GM18867 (cell line): ENCODE data around the gene RPTOR.

Source experiments
- ATAC-seq: cut with Tn5 transposase; IDR thresholded peaks from one replicate; pipeline ENCODE4 v1.9.1; 2021; ENCODE audit warnings: mild to moderate bottlenecking, moderate library complexity; ENCODE audit not compliant: unreplicated experiment

RPTOR gene

DNA sequence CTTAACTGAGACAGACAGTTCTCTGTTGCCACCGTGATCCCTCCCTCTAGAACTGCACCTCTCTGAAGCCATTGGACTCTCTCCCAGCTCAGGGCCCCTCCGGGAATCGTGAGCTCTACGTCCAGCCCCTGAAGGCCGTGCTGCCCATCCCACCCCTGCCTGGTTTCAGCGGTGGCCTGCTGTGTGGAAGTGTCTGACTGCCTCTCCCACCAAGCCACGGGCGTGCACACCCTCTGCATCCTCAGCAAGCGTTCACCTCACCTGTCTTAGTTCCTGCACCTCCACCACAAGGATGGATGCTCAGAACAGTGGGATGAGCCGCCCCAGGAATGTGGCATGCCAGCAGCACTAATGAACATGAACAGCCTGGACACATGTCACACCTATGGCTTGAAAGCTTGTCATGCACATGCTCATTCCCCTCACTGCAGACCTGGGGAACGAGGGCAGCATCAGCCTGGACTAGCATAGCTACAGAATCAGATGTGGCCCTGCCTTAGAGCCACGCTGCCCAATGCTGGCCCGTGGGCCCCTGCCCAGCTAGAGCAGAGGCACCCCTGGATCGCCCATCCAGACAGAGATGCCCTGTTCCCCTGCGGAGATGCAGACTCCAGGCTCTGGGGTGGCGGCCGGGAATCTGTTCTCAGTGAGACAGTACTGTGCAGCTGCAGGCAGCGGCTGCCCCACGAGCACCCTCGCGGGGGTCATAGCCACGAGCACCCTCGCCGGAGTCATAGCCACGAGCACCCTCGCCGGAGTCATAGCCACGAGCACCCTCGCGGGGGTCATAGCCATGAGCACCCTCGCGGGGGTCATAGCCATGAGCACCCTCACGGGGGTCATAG, 373.3 kb downstream of the RPTOR start:
- ATAC-seq, result no peak

DNA sequence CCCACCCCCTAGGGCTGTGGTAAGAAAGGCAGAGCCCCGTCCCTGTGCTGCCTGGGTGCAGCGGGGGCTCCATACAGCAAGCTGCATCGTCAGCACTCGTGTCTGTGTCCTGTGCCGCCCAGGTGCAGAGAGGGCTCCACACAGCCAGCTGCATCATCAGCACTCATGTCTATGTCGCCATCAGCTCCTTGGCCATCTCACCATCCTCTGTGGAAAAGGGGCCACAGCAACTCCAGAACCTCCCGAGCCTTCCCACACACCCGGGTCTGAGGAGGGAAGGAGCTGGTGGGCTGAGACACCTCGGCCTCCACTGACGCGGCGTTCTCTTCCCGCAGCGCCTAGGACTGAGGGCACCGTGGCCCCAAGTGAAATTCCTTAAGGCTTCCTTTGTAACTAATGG, 374.1 kb downstream of the RPTOR start:
- no peak for ATAC-seq

GRCh38 chr17:80919331-80920311, 375.0 kb downstream of the RPTOR start:
- ATAC-seq, result no peak

DNA sequence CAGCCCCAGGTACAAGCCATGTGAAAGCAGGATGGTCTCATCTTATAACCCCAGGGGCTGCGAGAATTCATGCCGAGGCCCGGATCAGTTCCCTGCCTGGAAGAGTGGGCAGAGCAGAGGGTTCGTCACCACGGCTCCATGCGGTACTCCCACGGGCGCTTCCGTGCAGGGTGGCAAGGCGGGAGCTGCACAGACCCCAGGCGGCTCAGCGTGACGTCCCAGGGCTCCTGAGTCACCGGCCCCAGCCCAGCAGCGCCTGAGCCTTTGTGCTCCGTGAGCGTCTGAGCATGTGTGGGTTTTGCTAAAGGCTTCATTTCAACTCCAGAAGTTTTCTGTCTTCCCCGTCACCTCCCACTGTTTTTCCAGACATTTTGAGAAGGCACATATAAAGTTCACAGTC, 375.8 kb downstream of the RPTOR start:
- no peak for ATAC-seq

- ATAC-seq, result no peak
Measured at GRCh38 chr17:80921159-80921558, 376.5 kb downstream of the RPTOR start.

GRCh38 chr17:80921741-80922579, 377.3 kb downstream of the RPTOR start:
- ATAC-seq, result no peak

- no peak for ATAC-seq
Measured at GRCh38 chr17:80922580-80923160, 378.0 kb downstream of the RPTOR start.

DNA sequence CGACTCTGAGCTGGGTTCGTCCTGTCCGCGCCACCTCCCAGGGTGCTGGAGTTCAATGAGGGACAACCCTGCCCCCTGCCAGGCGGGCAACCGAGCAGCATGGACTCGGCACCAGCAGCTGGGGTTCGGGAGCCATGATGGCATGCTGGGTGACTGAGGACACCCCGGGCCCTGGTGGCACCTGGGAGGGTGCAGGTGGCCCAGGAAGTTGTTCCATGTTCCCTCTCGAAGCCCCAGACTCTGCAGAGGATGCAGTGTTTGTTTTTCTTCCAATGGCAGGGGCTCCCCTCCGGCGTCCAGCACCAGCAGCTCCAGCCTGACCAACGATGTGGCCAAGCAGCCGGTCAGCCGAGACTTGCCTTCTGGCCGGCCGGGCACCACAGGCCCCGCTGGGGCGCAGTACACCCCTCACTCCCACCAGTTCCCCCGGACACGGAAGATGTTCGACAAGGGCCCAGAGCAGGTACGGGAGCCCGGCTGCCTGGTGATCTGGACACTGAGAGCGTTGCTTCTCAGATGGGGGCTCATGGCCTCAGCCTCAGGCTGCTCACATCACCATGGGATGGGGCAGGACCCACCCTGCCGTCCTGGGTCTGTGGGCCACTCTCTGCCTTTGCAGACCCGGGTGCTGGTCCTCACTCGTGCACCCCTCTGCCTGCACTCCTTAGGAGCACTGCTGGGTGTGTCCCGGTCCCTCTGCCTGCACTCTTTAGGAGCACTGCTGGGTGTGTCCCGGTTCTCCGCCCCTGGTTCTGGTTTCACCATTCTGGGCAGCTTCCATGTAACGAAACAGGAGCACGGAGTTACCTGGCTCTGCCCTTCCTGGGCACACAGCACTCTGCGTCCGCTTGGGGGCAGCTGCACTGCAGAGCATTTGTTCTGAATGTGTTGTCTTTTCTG, 378.8 kb downstream of the RPTOR start:
- ATAC-seq, result no peak

DNA sequence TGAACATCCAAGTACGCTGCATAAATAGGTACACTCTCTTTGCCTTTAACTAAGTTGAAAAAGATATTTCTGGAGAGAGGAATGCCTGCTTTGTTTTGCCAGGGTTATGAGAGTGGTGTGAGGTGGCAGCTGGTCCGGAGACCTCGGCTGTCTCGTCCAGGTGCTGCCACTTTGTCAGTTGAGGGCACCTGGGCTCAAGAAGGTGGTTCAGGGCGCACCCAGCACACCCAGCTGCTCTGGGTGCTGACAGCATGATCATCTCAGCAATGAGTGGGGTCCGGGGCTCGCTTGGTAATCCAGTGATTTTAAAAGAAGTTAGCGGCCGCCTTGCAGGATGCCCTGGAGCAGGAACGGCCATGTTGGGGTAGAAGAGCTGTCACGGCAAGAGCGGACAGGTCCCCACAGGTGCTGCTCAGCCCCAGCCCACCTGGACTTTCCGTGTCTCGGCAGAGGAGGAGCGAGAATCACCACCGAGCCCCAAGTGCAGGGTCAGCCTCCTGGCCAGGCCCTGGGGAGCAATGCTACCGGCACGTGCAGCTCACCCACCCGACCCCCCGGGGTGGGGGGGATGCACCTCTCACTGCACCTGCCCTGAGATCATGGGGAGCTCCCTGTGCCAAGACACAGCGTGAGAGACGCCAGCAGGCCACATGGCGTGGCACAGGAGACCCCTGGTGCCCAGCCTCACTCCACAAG, 379.6 kb downstream of the RPTOR start:
- ATAC-seq, result no peak

- no peak for ATAC-seq
Measured at GRCh38 chr17:80924807-80925610, 380.4 kb downstream of the RPTOR start.

DNA sequence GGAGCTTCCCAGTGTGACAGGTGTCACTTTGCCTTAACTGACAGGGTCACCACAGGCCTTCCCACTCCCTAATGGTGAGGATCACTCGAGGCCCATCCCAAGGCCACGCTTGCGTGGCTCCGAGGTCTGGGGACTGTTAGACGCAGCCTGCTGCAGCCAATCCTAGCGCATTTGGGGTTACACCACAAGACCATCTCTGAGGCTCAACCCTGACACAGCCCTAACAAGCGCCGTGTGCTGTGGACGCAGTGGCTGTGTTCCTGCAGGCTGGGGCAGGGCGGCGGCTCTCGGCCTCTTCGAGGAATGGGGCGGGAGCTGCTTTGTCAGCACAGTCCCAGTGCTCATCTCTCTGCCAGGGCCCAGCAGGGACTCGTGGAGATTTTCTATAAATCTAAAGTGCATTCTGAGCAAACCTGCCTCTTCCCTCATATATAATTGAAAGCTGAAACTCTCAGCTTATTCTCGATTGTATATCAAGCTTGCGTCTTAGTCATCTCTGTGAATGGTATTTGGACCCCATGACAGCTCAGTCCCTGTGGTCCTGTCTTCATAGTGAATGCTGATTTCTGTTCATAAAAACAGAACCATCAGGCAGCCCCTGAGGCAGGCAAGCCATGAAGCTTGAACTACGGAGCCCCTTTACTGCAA, 381.2 kb downstream of the RPTOR start:
- ATAC-seq, result no peak

DNA sequence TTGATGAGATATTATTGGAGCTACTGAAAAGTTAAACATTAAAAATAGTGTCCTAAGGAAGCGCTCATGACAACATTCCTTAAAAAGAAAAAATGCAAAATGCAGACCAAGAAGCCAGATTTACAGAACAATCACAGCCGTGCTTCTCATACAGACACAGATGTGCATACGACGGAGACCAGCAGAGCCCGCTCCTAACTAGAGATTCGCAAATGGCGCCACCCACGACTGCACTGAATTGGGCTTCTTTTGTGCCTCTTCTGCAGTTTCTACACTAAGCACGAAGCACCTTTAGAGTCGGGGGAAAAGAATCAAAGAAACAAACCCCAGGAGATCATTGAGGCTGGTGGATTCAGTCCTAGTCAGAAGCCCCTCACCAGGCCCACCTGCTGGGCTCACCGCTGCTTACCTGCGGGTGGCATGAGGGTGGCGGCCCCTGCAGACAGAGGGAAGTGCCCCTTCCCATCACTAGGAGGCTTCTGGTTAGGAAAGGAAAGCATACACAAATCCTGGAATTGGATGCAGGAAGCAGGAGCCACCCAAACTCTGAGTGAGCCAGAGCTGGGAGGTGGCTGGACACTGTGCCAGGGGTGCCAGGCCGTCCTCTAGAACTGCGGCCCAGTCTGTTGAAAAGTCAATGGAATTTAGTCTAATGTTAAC, 382.1 kb downstream of the RPTOR start:
- ATAC-seq, result no peak

GRCh38 chr17:80927791-80928216, 383.2 kb downstream of the RPTOR start:
- ATAC-seq, result no peak

DNA sequence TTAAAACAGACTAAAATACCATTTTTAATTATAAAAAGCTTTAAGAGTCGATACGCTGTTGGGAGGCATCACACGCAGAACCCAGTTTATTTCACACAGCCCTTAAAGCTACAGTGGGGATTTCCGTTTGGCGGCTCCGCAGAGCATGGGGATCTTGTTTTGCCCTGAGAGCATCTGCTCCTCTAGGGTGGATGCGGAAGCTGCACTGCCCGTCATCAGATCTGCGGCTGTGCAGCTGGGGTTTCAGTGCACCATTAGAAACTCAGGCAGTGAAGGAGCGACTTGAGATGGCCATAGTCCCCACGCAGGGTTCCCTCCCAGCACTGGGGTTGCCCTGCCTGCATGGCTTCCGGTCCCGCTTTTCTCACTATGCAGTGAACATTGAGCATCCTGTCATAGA, 384.8 kb downstream of the RPTOR start:
- no peak for ATAC-seq

GRCh38 chr17:80930335-80931279, 386.0 kb downstream of the RPTOR start:
- no peak for ATAC-seq
